GM18502 (cell line): Measurements from ENCODE around the gene SEC22A.

ENCODE experiments used
- ATAC-seq: cut with Tn5 transposase; IDR thresholded peaks from one replicate; pipeline ENCODE4 v1.9.1; 2021; ENCODE audit warnings: mild to moderate bottlenecking; ENCODE audit not compliant: unreplicated experiment, poor library complexity

SEC22A gene

GRCh38 chr3:123258811-123259420 lies 57.2 kb downstream of the SEC22A start:
- ATAC-seq = no peak

GRCh38 chr3:123261666-123262065 lies 59.9 kb downstream of the SEC22A start:
- ATAC-seq = no peak

- ATAC-seq = no peak
These were observed 60.5 kb downstream of the SEC22A start for GRCh38 chr3:123262226-123262625.

- no peak for ATAC-seq
These were observed 61.1 kb downstream of the SEC22A start for GRCh38 chr3:123262868-123263267.

- no peak for ATAC-seq
These were observed 62.2 kb downstream of the SEC22A start for GRCh38 chr3:123263941-123264340.

GRCh38 chr3:123267821-123268220 lies 66.1 kb downstream of the SEC22A start:
- no peak for ATAC-seq

GRCh38 chr3:123270818-123271217 lies 69.1 kb downstream of the SEC22A start:
- ATAC-seq = no peak

GRCh38 chr3:123271466-123272159 lies 69.9 kb downstream of the SEC22A start:
- no peak for ATAC-seq

GRCh38 chr3:123272547-123272946 lies 70.8 kb downstream of the SEC22A start:
- no peak for ATAC-seq

- no peak for ATAC-seq
These were observed 73.9 kb downstream of the SEC22A start for GRCh38 chr3:123275691-123276090.

GRCh38 chr3:123276346-123277006 lies 74.7 kb downstream of the SEC22A start:
- no peak for ATAC-seq

- ATAC-seq = no peak
These were observed 75.4 kb downstream of the SEC22A start for GRCh38 chr3:123277106-123277505.

GRCh38 chr3:123278446-123278845 lies 76.7 kb downstream of the SEC22A start:
- ATAC-seq = no peak

- ATAC-seq = no peak
These were observed 77.4 kb downstream of the SEC22A start for GRCh38 chr3:123279121-123279520.

GRCh38 chr3:123281406-123281805 lies 79.7 kb downstream of the SEC22A start:
- ATAC-seq = no peak

- ATAC-seq = no peak
These were observed 80.2 kb downstream of the SEC22A start for GRCh38 chr3:123281929-123282328.

GRCh38 chr3:123282461-123282860 lies 80.7 kb downstream of the SEC22A start:
- ATAC-seq = no peak

- no peak for ATAC-seq
These were observed 81.3 kb downstream of the SEC22A start for GRCh38 chr3:123283074-123283473.

- no peak for ATAC-seq
These were observed 82.1 kb downstream of the SEC22A start for GRCh38 chr3:123283657-123284398.

- no peak for ATAC-seq
These were observed 82.8 kb downstream of the SEC22A start for GRCh38 chr3:123284399-123285010.

GRCh38 chr3:123285066-123285465 lies 83.3 kb downstream of the SEC22A start:
- ATAC-seq = no peak
